Endometrial microvascular endothelial cells (primary cell): ENCODE measurements around the gene KAZN. TPM values are rescaled to one million over a fixed set of nuclear protein-coding genes. Genes with fewer than 3 reads are reported as not detected.

ENCODE experiments used
- in situ Hi-C: cut with HindIII; loops from 2 replicates; pipeline ENCODE4 v1.10.0; 2017; ENCODE audit warnings: low sequenced_read_pairs, low pct_unique_long_range_greater_than_20kb; ENCODE audit errors: inconsistent ontology term
- total RNA-seq: library from RNA; depleted of rRNA; stranded (reverse); fragments of >200 nt; gene quantifications from one replicate; pipeline ENCODE4 v1.2.3, GENCODE V29; 2015; ENCODE audit errors: inconsistent ontology term

Gene KAZN
- total RNA-seq, 1 donor from 2014 or later, result 0.93 TPM

DNA sequence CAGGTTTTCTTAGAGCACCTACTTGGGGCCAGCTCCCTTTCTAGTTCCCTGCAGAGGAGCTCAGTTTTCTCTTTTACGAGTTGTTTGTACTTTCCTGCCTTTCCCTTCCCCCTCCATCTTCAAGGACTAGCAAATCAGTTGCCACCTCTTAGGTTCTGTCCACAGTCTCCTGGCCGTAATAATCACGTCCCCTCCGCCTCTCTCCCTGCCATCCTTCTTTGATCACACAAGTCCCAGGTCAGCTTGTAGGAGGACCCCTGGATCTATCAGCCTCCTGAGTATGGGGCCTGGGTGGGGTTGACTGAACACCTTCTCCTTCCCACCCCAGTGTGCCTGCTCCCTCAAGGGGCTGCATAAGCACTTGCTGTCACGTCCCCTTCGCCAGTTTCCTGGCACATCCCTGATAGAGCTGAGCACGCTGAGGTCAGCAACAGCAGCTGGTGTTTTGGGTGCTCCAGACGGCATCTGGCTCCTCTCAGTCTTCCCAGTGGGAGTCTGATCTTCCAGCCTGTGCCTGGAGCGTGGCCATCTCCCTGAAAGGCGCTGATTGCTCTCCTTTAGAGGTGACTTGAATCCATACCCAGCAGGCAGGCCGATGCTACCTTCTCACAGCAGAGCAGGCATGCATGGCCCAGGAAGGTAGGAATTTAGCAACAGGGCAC is 338.9 kb downstream of the KAZN start:
- in situ Hi-C loops, result no loop called here

DNA sequence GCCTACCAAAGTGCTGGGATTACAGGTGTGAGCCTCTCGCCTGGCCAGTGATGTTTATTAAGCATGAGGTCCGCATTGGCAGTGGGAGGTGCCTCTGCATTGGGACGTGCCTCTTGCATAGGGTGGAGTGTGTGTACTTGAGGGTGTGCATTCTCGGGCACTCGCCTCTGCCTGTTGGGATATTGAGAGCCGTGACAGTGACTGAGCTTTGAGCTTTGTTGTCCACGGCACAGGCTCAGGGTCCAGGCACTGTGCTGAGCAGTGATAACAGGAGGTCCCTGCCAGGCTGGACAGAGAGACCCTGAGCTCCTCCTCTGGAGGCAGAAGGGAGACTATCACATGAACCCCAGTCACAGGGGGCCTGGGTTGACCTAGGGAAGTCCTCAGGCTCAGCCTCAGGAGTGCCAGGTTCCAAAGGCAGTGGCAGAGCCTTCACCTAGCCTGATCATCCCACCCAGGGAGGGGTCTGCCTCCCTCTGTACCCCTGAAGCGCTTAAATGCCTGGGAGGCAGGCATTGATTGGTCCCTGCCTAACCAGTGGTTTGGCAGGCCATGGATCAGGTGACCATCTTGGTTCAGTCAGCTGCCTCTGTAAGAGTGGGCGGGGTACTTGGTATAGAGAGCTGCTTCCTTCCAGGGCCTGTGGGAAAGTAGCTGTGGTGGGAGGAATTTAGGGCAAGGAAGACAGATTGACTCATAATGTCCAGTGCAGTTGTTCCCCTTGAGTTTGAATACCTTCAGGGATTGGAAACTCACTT is 341.2 kb downstream of the KAZN start:
- in situ Hi-C loops, result no loop called here

GRCh38 chr1:14940285-14940870 is 341.9 kb downstream of the KAZN start:
- in situ Hi-C loops, result no loop called here

DNA sequence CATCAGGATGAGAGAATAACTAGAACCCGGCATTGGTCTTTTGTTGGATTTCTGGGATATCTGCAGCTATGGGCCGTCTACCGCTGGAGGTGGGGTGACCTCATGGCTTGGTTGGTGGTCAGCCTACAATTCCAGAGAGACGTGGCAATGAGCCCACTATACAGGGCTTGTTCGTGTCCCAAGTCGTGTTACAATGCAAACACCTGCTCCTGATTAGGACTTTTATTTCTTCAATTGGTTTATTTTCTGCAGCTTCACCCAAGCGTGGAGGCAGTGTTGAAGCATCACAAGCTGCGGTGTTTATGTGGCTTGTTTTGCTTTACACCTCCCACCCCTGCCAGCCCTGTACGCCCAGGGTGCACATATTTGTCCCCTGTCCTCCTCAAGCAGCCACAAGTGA is 343.4 kb downstream of the KAZN start:
- in situ Hi-C loops, result no loop called here

DNA sequence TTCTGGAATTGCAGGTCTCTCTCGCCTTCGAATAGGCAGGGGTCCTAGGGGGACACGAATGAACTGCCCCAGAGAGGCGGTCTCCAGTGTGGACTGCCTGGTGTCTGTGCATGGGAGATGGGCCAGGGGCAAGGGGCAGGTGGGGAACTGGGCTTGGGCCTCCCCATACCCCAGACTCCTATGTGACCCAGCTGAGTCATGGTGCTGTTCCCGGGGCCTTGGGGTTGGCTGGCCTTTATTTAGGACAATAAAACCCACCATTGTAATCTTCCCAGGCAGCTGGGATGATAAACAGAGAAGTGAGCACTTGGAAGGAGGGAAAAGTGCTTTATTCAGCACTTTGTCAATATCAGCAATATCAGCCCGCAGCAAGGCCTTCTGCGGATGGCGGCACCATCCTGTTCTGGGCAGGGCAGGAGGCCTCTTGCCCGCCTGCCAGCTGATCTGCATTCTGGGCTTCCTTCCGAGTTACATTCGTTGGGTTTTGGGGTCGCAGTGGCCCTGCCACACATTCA is 346.0 kb downstream of the KAZN start:
- in situ Hi-C loops, result no loop called here

DNA sequence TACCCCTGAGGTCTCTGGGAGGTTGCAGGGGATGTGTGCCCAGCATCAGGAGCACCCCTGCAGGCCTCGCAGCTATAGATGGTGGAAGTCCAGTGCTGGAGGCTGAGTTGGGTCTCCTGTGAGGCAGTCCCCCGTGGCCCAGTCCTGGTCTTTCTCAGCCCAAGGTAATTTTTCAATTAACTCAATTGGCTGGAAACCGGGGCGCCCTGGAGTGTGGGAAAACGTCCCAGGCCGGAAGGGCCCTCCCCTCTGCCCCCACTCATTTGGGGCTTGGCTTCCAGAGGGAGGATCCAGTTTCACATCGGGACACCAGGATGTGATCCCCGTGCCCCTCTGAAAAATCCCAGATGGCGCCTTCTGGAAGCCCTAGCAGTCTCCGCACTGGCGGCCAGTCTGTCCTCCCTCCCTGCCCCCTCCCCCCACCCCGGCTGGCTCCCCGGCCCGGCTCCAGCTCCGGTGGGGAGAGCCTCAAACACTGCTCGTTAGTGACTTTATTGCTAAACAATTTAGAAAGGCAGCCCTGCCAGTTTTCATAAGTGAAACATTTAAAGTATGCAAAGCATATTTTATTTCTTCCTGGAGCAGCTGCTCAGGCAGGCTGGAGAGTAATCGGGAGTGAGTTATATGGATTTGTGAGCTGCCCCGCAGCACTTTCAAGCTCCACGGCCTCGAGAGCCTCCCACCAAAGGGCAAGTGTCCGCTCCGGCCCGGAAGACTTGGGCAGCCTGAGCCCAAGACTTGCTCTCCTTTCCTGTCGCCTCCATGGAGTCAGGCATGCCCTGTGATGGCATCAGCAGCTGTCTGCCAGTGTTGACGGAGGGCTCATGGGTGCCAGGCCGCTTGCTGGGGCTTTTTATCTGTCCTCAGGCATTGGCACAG is 346.9 kb downstream of the KAZN start:
- in situ Hi-C loops, result no loop called here

- in situ Hi-C loops, result no loop called here
These were observed 347.5 kb downstream of the KAZN start for GRCh38 chr1:14946011-14946359.

GRCh38 chr1:14946684-14947238 is 348.3 kb downstream of the KAZN start:
- in situ Hi-C loops, result no loop called here

GRCh38 chr1:14947421-14947820 is 348.9 kb downstream of the KAZN start:
- in situ Hi-C loops, result no loop called here

DNA sequence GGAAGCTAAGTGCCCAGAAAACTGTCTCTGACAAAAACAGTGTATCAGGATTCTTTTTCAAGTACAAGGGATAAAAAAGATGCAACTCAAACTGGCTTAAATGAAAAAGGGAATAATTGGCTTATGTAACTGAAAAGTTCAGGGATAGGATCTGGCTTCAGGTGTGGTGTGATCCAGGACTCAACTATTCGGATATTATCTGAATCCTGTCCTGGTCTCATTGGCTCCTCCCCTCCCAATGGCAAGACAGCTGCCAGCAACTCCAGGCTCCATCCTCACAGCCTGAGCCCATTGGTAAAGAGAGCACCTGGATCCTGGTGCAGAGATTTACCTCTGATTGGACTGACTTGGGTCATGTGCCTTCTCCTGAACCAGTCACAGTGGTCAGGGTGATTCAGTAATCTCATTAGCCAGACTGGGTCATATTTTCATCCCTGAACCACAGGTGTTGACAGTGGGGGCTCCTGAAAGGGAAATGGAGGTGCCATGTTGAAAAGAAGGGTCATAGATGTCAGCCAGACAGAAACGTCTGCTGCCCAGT is 349.7 kb downstream of the KAZN start:
- in situ Hi-C loops, result no loop called here

GRCh38 chr1:14949270-14949835 is 350.9 kb downstream of the KAZN start:
- in situ Hi-C loops, result no loop called here

DNA sequence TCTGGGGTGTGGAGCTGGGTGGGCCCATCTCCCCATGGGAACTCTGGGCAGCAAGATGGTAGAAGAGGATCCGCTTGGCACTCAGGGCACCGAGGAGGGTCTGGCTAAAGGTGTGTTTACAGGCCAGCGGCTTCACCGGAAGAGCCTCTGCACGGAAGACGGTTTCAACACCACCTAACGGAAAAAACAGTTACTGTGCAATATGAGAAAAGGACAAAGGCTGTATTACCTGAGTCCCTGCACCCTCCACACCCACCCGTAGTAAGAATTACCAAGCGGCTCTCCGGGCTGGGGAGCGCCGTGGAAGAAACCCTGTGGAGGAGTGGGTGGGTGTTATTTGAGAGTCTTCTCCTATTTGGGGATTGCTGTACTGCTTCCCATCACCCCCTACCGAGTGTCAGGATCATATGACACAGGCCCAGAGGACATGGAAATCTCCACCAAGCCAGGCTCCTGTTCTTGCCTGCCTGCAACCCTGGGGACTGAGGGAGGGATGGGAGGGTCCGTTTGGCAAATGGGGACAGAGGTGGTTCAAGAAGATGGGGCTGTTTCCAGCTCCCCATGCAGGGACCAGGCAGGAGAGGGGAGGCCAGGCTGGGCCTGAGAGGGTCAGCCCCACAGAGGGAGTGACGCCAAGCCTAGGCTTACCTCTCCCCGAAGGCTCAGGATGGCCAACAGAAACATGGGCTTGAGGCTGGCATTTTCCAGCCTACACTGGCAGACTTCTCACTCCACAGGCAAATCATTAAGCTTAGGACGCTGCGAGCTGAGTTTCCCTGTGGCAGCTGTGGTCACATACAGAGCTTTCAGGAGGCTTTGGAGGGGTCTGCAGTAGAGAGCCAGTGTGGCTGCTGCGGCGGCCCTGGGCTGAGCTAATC is 351.6 kb downstream of the KAZN start:
- in situ Hi-C loops, result no loop called here

GRCh38 chr1:14951766-14952165 is 353.3 kb downstream of the KAZN start:
- in situ Hi-C loops, result no loop called here

DNA sequence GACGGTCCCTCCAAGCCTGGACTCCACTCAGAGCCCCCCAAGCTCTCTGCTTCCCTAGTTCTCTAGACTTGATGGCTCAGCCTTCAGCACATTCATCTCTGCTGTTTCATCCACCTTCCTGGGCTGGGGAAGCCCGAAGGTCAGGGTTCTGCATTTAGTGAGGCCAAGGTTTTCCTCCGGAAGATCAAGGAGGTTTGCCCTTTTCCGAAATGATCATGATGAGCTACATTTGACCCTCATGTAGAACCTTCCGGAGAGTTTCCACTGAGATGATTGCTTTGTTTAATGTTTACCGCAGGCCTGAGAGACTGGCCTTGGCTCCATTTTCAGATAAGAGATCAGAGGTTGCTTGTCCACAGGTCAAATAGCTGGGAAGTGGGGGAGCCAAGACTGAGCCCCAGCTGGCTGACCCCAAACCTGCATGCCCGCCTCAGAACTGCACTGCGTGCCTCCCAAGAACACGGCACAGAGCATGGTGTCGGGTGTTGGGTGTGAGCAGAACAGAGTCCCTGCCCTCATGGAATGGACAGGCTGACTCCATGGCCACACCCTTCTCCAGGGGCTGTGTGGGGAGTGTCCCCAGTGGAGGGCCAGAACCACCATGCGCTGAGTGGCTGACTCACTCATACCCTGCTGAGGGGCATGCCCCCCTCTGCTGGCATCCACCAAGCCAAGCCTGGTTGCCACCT is 354.3 kb downstream of the KAZN start:
- in situ Hi-C loops, result no loop called here

GRCh38 chr1:14954210-14954609 is 355.7 kb downstream of the KAZN start:
- in situ Hi-C loops, result no loop called here

DNA sequence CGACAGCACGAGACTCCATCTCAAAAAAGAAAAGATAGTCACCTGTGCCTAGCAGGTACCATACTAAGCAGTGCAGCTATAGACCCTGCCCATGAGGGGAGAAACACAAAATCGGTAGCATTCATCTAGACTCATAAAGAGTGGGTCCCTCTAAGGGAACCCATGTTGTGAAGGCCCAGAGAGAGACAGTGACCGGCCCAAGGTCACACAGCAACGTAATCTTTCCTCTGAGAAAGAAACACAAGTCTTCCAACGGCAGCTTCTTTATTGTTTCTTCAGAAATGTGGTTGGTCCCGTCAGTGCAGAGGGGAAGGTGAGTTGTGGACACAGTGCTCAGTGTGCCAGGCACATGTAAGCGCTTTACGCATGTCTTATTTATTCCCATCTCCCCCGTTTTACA is 356.4 kb downstream of the KAZN start:
- in situ Hi-C loops, result no loop called here

- in situ Hi-C loops, result no loop called here
These were observed 356.9 kb downstream of the KAZN start for GRCh38 chr1:14955402-14955801.
